GM21515 (cell line): Measurements from ENCODE around the gene HOXA9.

Experiments
- ATAC-seq: cut with Tn5 transposase; IDR thresholded peaks from one replicate; pipeline ENCODE4 v1.9.1; 2021; ENCODE audit not compliant: unreplicated experiment

The HOXA9 gene

GRCh38 chr7:27155816-27156507, 9.4 kb downstream of the HOXA9 start:
- ATAC-seq, result no peak

DNA sequence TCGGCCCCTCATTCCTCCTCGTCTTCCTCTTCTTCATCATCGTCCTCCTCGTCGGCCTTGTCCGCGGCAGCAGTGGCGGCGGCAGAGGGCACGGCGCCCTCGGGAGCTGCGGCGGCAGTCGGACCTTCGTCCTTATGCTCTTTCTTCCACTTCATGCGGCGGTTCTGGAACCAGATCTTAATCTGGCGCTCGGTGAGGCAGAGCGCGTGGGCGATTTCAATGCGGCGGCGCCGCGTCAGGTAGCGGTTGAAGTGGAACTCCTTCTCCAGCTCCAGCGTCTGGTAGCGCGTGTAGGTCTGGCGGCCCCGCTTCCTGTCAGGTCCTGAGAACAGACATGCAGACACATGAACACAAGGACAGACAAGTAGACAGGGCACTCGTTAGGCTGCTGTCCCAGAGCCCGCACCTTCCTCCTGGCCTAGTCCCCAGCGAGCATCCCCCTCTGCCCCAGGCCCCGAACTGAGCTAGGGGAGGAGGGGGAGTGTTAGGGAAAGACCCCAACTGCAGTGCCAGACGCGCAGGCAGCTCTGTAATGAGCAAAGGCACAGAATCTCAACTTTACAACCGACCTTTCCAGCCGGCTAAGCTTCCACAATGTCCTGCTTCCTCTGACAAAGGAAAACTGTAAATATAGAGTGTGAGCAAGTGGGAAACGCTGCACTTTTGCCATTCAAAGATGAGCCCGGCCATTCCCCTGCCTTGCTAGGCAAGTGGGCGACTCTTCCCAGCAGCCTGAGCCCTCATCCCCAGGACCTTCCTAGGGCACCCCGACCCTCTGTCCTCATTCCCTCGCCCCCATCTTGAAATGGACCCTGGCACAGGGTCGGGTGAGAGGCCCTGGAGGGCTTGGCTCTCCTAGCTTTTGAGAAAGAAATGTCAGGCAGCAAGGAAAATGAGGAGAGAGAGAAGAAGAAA, 10.2 kb downstream of the HOXA9 start:
- ATAC-seq, result no peak

DNA sequence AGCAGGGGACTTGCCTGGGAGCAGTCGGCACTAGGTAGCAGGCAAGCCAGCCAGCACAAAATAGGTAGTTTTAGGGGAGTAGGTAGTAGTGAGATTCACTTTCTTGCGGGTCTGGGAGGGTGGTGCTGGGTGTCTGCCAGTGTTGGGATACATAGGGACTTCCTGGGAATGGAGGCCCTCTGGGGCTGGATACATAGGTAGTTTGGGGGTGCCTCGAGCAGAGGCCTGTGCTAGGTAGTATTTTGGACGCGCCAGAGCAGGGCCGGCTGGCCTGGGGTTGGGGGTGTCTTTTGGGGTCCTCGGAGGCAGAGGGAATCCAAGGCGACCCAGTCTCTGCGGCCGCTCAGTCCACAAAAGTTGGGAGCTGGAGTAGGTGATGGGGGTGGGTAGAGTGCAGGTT, 11.0 kb downstream of the HOXA9 start:
- ATAC-seq, result no peak

- ATAC-seq, result no peak
These were observed 11.8 kb downstream of the HOXA9 start for GRCh38 chr7:27153526-27153925.

GRCh38 chr7:27152816-27153442, 12.4 kb downstream of the HOXA9 start:
- ATAC-seq, result no peak

DNA sequence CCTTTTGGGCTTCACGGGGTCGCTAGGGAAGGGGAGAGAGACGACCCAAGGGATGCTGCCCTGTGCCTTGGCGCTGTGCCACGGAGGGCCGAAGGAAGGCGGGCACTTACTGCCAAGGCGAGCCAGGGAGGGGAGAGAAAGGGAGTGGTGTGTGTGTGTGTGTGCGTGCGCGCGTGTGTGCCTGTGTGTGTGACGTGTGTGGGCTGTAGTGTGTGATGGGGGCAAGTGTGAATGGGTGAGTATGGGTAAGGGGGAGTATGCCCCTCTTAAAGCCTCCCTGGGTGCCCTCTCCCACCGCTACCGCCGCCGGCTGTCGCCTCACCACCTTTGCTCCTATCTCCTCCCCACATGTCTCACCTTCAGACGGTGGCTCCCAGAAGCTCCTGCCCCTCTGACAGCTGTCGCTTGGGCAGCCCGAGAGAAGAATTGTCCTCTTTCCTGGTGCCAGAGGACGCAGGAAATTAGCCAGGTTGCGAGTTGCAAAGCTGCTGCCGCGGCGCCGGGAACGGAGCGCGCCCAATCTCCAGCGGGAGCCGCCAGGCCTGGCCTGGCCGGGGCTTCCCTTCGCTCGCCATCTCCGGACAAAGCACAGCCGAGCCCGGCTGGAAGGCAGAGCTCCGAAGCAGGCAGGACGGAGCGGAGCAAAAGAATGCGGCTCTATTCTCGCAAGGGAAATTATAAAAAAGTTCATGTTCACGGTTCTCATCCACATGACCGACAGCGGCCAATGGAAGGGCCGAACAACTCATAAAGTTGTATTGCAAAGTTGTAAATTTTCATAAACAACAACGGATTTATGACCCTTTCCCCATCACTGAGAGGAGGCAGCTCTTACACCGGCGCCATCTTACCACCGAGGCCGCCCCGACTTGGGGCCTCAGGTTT, 13.2 kb downstream of the HOXA9 start, which contains the start of gene HOXA3:
Gene HOXA3 (minus strand): TSS at position 653 of the 885 bp plus-strand sequence. CDS start 41,943 bp downstream, outside the sequence.
- no peak for ATAC-seq

DNA sequence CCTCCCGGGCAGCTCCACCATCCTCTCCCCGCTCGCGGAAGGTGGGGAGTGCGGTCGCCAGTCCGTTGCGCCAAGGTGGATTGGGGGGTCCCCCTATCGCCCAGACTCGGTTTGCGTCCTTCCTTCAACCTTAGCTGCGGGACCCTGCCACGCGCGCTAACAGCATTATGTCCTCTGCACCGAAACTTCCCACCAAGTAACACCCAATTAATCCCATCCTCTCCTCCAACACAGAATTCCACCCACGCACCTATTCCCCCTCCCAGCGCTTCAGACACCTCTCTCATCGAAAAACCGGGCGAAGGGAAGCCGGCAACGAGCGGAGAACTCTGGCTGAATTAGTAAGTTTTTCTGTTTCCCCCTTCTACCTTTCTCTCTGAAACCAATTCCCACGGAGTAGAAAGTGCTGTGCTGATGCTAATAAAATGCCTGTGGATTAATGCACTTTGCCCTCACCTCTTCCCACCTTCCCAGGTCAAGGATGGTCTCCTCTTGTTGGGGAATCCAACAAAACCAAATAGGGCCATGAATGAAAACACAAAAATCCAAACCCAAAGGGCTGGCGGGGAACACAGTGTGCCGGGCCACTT, 13.9 kb downstream of the HOXA9 start:
- no peak for ATAC-seq

DNA sequence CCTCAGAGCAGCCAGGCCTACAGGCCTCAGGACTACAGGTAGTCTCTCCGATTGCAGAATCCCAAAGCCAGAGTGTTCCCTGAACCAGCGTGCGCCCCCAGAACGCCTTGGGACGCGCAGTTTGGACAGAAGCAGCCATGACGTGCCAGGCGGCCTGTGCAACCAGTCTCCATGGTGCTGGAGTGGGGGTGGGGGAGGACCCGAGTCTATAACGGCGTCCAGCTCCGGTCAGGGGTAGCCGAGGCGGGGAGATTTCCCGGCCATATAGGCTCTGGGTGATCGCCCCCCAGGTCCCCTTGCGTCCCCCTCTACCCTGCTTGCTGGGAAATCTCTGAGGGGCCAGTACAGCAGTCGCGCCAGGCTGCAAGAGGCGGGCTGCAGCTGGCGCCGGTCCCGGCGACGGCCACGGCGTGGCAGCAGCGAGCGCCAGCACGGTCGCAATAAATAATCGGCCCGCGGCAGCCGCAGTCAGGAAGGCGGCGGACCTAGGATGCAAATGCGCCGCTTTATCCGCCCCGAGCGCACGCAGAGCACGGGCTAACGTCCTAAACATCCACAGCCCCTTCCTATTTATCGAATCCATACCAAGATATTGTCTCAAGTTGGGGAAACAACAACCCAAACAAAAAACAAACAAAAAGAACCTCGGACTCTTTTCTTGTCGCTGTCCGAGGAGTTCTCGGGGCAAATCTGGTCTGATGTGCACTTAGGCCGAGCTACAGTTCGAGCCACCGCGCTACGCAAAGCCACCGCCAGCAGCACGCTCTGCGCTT, 14.6 kb downstream of the HOXA9 start:
- ATAC-seq, result peak; percentile 78

GRCh38 chr7:27149842-27150567, 15.3 kb downstream of the HOXA9 start:
- no peak for ATAC-seq

GRCh38 chr7:27148756-27149641, 16.3 kb downstream of the HOXA9 start:
- ATAC-seq, result no peak

GRCh38 chr7:27148031-27148755, 17.1 kb downstream of the HOXA9 start:
- ATAC-seq, result no peak

DNA sequence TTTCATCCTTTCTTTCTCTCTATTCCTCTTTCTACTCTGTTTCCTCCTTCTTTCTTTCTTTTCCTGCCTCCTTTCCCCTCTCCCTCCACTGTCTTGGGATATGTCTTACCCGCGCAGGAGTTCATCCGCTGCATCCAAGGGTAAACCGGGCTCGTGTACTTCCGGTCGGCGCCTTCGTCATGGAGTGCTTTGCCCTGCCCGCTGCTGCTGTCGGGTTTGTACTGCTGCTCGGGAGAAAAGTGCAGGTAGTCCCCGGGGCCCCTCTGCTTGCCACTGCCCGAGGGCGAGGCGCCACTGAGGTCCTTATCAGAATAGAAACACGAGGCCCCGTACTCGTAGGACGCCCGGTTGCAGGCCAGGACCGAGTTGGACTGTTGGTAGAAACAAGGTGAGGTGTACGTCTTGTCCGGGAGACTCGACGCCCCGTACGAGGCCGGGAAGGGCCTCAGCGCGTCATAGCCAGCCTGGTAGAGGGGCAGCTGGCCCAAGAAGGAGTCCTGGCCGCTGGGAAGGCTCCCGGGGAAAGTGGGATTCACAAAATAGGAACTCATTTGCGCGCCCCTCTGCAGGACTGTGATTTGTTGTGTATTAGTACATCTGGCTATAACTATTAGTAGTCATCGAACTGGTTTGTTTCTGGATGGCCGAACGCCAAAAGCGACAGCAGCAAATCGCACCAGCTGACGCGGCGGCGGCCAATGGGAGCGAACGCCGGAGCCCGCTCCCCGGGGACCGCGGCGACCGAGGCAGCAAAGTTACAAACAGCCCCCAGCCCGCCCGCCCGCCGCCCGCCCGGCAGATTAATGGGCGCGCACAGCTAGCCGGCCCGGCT, 17.9 kb downstream of the HOXA9 start, which contains the start of gene HOXA6:
Gene HOXA6 (minus strand): TSS at position 576 of the 832 bp plus-strand sequence. CDS start 25 bp downstream, at position 551.
- no peak for ATAC-seq

DNA sequence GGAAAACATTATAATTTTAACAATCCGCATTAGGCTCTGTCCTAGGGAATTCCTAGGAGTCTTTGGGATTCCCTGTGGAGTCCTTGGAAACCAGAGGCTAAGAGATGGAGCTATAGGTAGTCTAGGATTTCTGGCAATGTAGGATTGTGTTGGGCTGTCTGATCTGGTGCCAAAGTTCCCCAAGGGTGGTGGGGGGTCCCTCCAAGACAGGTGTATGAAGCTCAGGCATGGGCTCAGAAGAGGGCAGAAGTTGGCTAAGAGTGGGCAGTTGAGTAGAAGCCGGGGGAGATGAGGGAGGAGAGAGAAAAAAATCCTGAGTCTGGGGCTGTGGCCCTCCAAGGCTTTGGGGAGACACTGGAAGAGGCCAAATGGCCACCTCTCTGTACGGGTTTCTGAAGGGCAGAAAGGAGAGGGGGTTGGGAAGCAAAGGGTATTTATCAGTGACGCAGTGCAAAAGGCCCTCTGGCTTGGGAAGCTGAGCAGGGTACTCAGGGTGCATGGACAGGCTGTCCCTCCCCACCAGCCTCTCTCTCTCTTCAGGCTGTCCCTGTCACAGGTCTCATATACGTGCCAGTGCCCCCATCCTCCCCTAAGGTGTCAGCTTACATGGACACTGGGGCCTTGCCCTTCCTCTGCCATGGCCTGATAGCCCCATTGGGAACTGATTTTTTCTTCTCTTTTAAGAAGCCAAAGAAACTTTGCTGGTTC, 18.7 kb downstream of the HOXA9 start:
- no peak for ATAC-seq

- ATAC-seq, result no peak
These were observed 19.4 kb downstream of the HOXA9 start for GRCh38 chr7:27145914-27146412.

DNA sequence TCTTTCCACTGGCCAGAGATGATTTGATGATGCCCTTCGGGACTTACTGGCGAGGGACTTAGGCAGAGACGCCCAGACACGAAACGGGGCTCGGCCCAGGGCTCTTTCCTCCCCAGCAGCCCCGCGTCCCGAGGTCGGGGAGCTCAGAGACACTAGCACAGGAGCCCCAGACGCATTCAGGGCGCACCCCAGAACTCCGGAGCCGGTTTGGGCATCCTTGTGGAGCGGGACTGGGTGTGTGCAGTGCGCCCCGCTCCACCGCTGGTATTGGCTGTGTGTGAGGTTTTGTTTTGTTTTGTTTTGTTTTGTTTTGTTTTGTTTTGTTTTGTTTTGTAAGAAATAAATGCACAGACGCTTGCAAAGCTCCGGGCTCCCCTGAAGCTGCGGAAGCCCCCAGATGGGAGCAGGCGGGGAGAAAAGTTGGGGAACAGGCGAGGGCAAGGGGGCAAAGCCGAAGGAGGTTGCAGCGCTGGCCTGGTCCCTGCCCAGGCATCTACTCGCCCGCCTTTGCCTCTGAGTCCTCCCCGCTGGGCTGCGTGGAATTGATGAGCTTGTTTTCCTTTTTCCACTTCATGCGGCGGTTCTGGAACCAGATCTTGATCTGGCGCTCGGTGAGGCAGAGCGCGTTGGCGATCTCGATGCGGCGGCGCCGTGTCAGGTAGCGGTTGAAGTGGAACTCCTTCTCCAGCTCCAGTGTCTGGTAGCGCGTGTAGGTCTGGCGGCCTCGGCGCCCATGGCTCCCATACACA, 20.0 kb downstream of the HOXA9 start:
- no peak for ATAC-seq
